GDM1 (cell line): ENCODE measurements around the gene PFDN6.
"Not testable (repeated sequence)": the region's sequence is repeated elsewhere in the genome, so short reads cannot be mapped to it uniquely, and the experiment has no call there.

ENCODE experiments used
- DNase-seq: peaks from one replicate; lab custom pipeline; 2025; lab: John Stamatoyannopoulos, UW

PFDN6 gene

DNA sequence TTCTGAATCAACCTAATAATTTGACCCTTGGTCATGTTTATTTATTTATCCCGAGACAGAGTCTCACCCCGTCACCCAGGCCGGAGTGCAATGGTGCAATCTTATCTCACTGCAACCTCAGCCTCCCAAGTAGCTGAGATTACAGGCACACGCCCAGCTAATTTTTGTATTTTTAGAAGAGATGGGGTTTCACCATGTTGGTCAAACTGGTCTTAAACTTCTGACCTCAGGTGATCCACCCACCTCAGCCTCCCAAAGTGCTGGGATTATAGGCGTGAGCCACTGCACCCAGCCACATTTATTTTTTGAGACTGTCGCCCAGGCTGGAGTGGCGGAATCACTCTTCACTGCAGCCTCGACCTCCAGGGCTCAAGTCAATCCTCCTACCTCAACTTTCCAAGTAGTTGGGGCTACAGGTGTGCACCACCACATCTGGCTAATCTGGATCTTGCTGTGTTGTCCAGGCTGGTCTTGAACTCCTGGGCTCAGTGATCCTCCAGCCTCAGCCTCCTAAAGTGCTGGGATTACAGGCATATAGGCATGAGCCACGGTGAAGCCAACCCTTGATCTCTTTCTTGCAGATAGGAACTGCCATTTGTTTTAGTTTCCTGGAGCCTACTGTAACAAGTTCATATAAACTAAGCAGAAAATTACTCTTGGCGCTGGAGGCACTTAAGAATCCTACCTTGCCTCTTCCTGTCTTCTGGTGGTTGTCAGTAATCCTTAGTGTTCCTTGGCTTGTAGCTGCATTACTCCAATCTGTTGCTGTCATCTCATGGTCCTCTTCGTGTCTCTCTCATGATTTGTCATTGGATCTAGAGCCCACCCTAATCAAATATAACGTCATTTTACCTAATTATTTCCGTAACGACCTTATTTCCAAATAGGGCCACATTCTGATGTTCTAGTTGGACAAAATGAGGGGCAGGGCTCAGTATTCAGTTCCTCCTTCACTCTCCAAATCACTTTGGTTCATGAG, 15.2 kb upstream of the PFDN6 start:
- no peak for DNase-seq

DNA sequence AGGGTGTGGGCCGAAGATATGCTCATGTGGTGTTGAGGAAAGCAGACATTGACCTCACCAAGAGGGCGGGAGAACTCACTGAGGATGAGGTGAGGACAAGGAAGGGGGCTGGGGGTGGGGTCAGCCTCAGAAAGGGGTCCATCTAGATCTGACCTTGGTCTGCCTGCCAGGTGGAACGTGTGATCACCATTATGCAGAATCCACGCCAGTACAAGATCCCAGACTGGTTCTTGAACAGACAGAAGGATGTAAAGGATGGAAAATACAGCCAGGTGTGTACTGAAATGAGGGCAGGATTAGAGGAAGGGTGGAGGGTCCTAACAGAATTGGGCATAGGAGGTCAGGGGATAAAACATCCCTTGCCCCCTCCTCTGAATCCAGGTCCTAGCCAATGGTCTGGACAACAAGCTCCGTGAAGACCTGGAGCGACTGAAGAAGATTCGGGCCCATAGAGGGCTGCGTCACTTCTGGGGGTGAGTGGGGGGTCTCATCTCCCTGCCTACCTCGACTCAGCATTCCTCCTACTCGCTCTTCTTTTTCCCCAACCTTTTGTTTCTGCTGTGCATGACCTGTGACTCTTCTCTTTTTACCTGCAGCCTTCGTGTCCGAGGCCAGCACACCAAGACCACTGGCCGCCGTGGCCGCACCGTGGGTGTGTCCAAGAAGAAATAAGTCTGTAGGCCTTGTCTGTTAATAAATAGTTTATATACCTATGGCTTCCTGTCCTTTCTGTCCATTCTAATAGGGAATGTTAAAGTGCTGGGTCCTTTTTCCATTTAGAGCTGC, 13.4 kb upstream of the PFDN6 start:
- DNase-seq: not testable (repeated sequence)

DNA sequence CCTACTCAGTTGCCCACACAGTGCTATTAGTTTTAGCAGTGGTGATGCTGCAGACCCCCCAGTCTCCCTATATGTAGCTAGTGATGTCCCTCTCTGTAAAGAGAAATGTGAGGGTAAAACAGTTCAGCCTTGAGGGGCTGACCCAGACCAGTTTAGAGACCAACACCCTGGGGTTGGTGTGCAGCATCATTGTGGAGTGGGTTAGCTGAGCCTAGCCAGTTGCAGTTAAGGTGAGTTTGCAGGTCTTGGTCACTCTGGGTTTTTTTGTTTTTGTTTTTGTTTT, 12.9 kb upstream of the PFDN6 start:
- DNase-seq: no peak

- no peak for DNase-seq
Measured at GRCh38 chr6:33276864-33277662, 12.3 kb upstream of the PFDN6 start, which contains the start of gene B3GALT4. B3GALT4 (plus strand) TSS chr6:33277123; CDS start chr6:33277420, 297 bp downstream.

GRCh38 chr6:33277663-33278391, 11.6 kb upstream of the PFDN6 start:
- DNase-seq: no peak

DNA sequence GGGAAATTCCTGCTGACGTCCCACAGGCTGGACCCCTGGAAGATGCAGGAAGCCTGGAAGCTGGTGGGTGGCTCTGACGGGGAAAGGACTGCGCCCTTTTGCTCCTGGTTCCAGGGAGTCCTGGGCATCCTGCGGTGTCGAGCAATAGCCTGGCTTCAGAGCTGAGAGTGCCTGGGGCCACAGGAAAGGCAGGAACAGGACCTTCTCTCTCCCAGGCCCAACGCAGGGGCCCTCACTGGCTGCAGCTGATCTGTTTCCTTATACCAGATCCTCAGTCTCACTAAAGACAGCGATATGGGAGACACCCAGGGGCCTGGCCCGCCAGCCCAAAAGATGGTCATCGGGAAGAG, 11.0 kb upstream of the PFDN6 start:
- no peak for DNase-seq

DNA sequence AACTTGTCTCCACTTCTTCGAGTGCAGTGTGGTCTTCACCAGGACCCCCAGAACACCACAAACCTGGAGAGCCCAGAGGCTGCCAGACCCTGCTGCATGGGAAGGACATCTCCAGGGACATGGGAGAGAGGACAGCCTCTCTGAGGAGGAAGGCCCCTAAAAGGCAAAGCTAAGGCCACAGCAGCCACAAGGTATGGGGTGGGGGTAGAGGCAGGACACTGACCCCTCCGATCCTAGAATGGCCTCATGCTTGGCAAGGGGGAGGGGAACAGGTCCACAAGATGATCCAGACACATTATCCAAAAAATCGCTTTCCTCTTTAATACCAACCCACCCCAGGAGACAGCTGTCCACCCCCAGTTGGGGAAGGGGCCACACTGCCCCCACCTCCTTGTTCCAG, 10.6 kb upstream of the PFDN6 start:
- no peak for DNase-seq

GRCh38 chr6:33279257-33279695, 10.1 kb upstream of the PFDN6 start:
- DNase-seq: no peak

DNA sequence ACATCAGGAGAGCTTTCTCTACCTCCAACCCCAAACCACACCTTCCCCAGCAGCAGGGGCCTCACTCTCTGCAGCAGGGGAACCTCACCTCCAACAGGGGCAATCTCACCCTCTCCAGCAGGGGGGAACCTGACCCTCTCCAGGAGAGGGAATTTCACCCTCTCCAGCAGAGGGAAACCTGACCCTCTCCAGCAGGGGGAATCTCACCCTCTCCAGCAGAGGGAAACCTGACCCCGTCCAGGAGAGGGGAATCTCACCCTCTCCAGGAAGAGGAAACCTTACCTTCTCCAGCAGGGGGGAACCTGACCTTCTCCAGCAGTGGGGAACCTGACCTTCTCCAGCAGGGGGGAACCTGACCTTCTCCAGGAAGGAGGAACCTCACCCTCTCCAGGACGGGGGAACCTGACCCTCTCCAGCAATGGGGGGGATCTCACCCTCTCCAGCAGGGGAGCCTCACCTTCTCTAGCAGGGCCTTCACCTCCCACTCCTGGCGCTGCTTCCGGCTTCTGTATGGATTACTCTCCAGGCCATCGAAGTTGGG, 9.4 kb upstream of the PFDN6 start:
- peak; percentile 16 for DNase-seq

DNA sequence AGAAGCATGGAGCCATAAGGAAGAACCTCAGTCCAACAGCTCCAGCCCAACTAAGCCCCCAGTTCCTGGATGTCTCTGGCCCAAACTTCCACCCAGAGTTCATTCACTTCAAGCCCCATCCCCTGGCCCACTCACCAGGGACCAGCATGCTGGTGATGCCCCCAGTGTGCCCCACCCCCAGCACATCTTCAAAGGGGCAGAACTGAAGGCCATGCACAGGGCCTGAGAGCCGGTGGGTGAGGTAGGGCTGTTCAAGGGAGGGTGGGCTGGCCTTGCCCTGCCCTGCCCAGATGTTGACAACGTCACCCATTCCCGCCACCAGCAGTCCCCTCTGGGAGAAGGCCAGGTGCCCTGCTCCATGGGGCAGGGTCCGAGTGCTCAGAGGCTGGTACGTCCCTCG, 8.9 kb upstream of the PFDN6 start:
- DNase-seq: no peak

DNA sequence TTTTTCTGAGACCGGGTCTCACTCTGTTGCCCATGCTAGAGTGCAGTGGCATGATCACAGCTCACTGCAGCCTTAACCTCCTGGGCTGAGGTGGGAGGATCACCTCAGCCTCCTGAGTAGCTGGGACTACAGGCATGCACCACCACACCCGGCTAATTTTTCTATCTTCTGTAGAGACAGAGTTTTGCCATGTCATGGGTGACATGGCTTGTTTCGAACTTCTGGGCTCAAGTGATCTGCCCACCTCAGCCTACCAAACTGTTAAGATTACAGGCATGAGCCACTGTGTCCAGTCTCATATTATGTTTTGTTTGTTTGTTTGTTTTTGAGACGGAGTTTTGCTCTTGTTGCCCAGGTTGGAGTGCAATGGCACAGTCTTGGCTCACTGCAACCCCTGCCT, 4.2 kb upstream of the PFDN6 start:
- DNase-seq: not testable (repeated sequence)

DNA sequence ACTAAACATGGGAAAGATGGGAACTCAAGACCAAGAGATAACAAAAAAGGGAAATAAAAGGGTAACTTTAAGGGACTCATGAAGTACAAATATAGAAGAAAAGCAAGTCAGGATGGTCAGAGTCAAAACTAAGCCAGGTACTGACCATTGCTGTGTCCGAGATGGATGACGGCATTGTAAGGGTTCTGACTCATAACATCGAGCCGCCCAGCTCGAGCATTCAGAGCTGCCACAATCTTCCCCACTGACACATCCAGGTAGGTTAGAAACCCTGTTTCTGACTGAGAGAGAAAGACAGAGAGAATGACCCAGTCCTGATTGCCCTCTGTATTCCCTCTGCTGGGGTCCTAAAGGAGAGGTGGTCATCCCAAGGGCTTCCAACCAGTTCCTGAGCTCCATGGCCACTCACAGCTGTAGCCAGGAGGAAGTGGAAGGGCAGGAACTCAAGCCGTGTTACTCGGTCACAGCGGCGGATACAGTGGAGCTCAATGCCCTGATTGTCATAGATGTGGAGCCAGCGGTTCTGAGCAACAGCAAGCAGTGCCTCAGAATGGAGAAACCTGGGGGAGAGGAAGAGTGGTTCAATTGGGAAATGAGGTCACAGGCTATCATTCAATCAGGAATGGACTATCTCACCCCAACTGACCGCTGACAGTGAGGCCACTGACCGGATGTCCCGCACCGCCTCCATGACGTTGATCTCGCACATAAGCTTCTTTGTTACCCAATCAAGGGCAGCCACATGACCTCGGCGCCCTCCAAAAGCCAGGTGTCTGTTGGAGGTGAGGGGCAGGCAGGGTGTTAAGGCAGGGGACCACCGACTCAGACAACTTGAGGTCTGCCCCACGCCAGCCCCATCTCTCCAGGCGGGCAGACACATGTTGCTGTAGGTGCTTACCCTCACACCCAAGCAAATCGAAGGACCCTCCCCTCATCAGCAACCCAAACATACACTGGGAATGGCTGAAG, 2.2 kb upstream of the PFDN6 start:
- no peak for DNase-seq

GRCh38 chr6:33288141-33288920, 1.1 kb upstream of the PFDN6 start:
- no peak for DNase-seq

GRCh38 chr6:33289784-33290315, 449 bp downstream of the PFDN6 start:
- DNase-seq: no peak

GRCh38 chr6:33290459-33290858, 1.1 kb downstream of the PFDN6 start:
- no peak for DNase-seq

GRCh38 chr6:33292996-33293682, 3.7 kb downstream of the PFDN6 start:
- no peak for DNase-seq

GRCh38 chr6:33294086-33294823, 4.9 kb downstream of the PFDN6 start:
- DNase-seq: no peak
